ENCODE data around the gene USH1G. TPM values are rescaled to one million over a fixed set of nuclear protein-coding genes. Genes with fewer than 3 reads are reported as not detected.

The USH1G gene
- total RNA-seq, 1 experiment from 2014 or later = 2.7 TPM

- no CpG with 5 or more reads among the region's 2 CpGs for WGBS (ENCODE audit: extremely low coverage, insufficient read length, low lambda C conversion rate)
- H4K8ac ChIP-seq (replicated peaks; ENCODE audit: insufficient read length, low read depth, low read length) = no peak overlapping the region
Measured at GRCh38 chr17:74878658-74879057, 44.4 kb downstream of the USH1G start.

More at GRCh38 chr17:74878658-74879057, 44.4 kb downstream of the USH1G start:
- H4K91ac ChIP-seq (ENCODE audit: insufficient read length, low read depth, low read length) = no peak overlapping the region
- no peak overlapping the region for H3K4ac ChIP-seq (ENCODE audit: low read depth, low read length)
- H3K18ac ChIP-seq (ENCODE audit: insufficient read length, low read depth, low read length) = no peak overlapping the region
- H3K27me3 ChIP-seq (ENCODE audit: insufficient read depth, low read length) = no peaks in the 10 kb centered on the region
- no peak overlapping the region for H3T11ph ChIP-seq (ENCODE audit: low read length)
- no peak overlapping the region for H3K9ac ChIP-seq (ENCODE audit: extremely low read depth, insufficient read length, low read length)
- no peak for DNase-seq
- no peaks in the 10 kb centered on the region; the same call in 1 of the 2 replicates for H3K4me1 ChIP-seq (ENCODE audit: insufficient read depth, low read length)
- no peak overlapping the region for H2BK120ac ChIP-seq (ENCODE audit: low read depth, low read length, poor library complexity, severe bottlenecking)
- no peak overlapping the region for H2BK5ac ChIP-seq (ENCODE audit: insufficient read length, low read length)
- no peak for TF ChIP-seq CTCF (conservative IDR thresholded peaks at IDR 0.05)
- H3K4me1 Mint-ChIP-seq = peaks cover 23 to 40% of the 10 kb centered on the region in 2 experiments
- H2AK5ac ChIP-seq (ENCODE audit: insufficient read length, low read length) = no peak overlapping the region
- no peak overlapping the region for H3K4me2 ChIP-seq (ENCODE audit: insufficient read depth, insufficient read length, low read length)
- H4K20me1 ChIP-seq (ENCODE audit: control insufficient read depth, insufficient read depth, insufficient read length) = no peaks in the 10 kb centered on the region
- H2BK15ac ChIP-seq (ENCODE audit: low read depth, low read length) = no peak overlapping the region
- no peak overlapping the region for H2BK20ac ChIP-seq (ENCODE audit: low read depth, low read length, poor library complexity, severe bottlenecking)
- peaks cover 33% of the 10 kb centered on the region for H3K27me3 Mint-ChIP-seq (ENCODE audit: low read depth)
- H3K4me3 Mint-ChIP-seq = no peak overlapping the region; a peak in 1 of 5 replicates
- no peaks in the 10 kb centered on the region for H3K9me3 Mint-ChIP-seq
- H2BK12ac ChIP-seq (ENCODE audit: insufficient read length, low read depth, low read length) = no peak overlapping the region
- H3K56ac ChIP-seq (ENCODE audit: insufficient read length, low read depth, low read length) = no peak overlapping the region
- no peaks in the 10 kb centered on the region for H3K79me2 ChIP-seq (ENCODE audit: insufficient read depth, low read length)
- H2AFZ ChIP-seq (ENCODE audit: low read length) = no peak overlapping the region
- no peaks in the 10 kb centered on the region for H3K9me3 ChIP-seq (ENCODE audit: control insufficient read depth, low read depth, low read length)
- no peaks in the 10 kb centered on the region for H3K79me1 ChIP-seq (ENCODE audit: insufficient read depth, low read depth, low read length, poor library complexity, severe bottlenecking)
- no peaks in the 10 kb centered on the region for H3K36me3 Mint-ChIP-seq (ENCODE audit: insufficient read depth in 1 of 3, low read depth in 3 of 3)
- H3K27ac ChIP-seq (ENCODE audit: insufficient read length, low read depth, low read length) = no peak overlapping the region
- no peak overlapping the region; a peak in 1 of 7 replicates for H3K27ac Mint-ChIP-seq
- no peak overlapping the region for H3K23ac ChIP-seq (ENCODE audit: insufficient read length, low read depth, low read length)
- H4K5ac ChIP-seq (ENCODE audit: insufficient read length, low read depth, low read length) = no peak overlapping the region
- H3K23me2 ChIP-seq (ENCODE audit: insufficient read length, low read depth, low read length, poor library complexity, severe bottlenecking) = peaks cover 2% of the 10 kb centered on the region
- no peak overlapping the region for H3K14ac ChIP-seq (ENCODE audit: insufficient read depth, low read length)

All from H9 (cell line).